Trophoblast cell (in vitro differentiated cells and primary cell): ENCODE results near the gene TSPAN32.
A peak's percentile ranks its signal among the peaks of the same experiment; 100 is the strongest.

ENCODE experiments used
- DNase-seq, 2 donors: peaks; one replicate each; pipeline ENCODE4 v3.0.0-alpha.2; 2016
- H2AFZ ChIP-seq: 2 replicates; pipeline ENCODE4 v1.6.1; 2013; ENCODE audit warnings: low read length, moderate library complexity, mild to moderate bottlenecking; ENCODE audit not compliant: insufficient read depth, poor library complexity
- H2AK5ac ChIP-seq: 2 replicates; pipeline ENCODE4 v1.6.1; 2013; ENCODE audit warnings: mild to moderate bottlenecking, low read length
- H2BK120ac ChIP-seq: 2 replicates; pipeline ENCODE4 v1.6.1; 2013; ENCODE audit warnings: low read length, mild to moderate bottlenecking, moderate library complexity; ENCODE audit not compliant: insufficient read depth, poor library complexity
- H2BK12ac ChIP-seq: 2 replicates; pipeline ENCODE4 v1.6.1; 2013; ENCODE audit warnings: mild to moderate bottlenecking, low read length, moderate library complexity
- H2BK5ac ChIP-seq: 2 replicates; pipeline ENCODE4 v1.6.1; 2013; ENCODE audit warnings: low read length, low read depth, moderate library complexity, mild to moderate bottlenecking; ENCODE audit not compliant: poor library complexity
- H3K14ac ChIP-seq: 2 replicates; pipeline ENCODE4 v1.6.1; 2013; ENCODE audit warnings: mild to moderate bottlenecking, low read length
- H3K18ac ChIP-seq: 2 replicates; pipeline ENCODE4 v1.6.1; 2013; ENCODE audit warnings: mild to moderate bottlenecking, low read length
- H3K23ac ChIP-seq: 2 replicates; pipeline ENCODE4 v1.6.1; 2013; ENCODE audit warnings: low read length
- H3K27ac ChIP-seq: 2 replicates; pipeline ENCODE4 v1.5.1; 2013; ENCODE audit warnings: low read depth, mild to moderate bottlenecking, inconsistent platforms, low read length, moderate library complexity
- H3K27me3 ChIP-seq: 2 replicates; pipeline ENCODE4 v1.6.1; 2013; ENCODE audit warnings: inconsistent platforms, mild to moderate bottlenecking, low read length, moderate library complexity; ENCODE audit not compliant: insufficient read depth
- H3K36me3 ChIP-seq, 2 experiments: 1 replicate in 1 of 2; 2 replicates in 1 of 2; pipeline ENCODE4 v1.6.1; 2013; ENCODE audit warnings: low read length in 2 of 2, mild to moderate bottlenecking in 2 of 2, moderate library complexity in 1 of 2; ENCODE audit not compliant: insufficient read depth in 2 of 2, control insufficient read depth in 1 of 2
- H3K4ac ChIP-seq: 2 replicates; pipeline ENCODE4 v1.6.1; 2013; ENCODE audit warnings: low read depth, mild to moderate bottlenecking, low read length, moderate library complexity
- H3K4me1 ChIP-seq, 2 experiments: 1 replicate in 1 of 2; 2 replicates in 1 of 2; pipeline ENCODE4 v1.6.1; 2013; ENCODE audit warnings: low read length in 2 of 2, mild to moderate bottlenecking in 2 of 2, moderate library complexity in 1 of 2; ENCODE audit not compliant: insufficient read depth in 2 of 2, control insufficient read depth in 1 of 2
- H3K4me2 ChIP-seq: 2 replicates; pipeline ENCODE4 v1.6.1; 2013; ENCODE audit warnings: inconsistent platforms, mild to moderate bottlenecking, low read length, moderate library complexity
- H3K4me3 ChIP-seq: 2 replicates; pipeline ENCODE4 v1.5.1; 2013; ENCODE audit warnings: mild to moderate bottlenecking, low read depth, low read length, inconsistent platforms
- H3K79me1 ChIP-seq: one replicate; pipeline ENCODE4 v1.6.1; 2013; ENCODE audit warnings: low read length
- H3K79me2 ChIP-seq: 2 replicates; pipeline ENCODE4 v1.6.1; 2013; ENCODE audit warnings: low read length, mild to moderate bottlenecking; ENCODE audit not compliant: control insufficient read depth, insufficient read depth, poor library complexity
- H3K9ac ChIP-seq: 2 replicates; pipeline ENCODE4 v1.6.1; 2013; ENCODE audit warnings: mild to moderate bottlenecking, low read length
- H3K9me3 ChIP-seq: 2 replicates; pipeline ENCODE4 v1.6.1; 2013; ENCODE audit warnings: low read depth, mild to moderate bottlenecking, control low read depth, inconsistent platforms, low read length; ENCODE audit not compliant: insufficient read depth
- H4K12ac ChIP-seq: 2 replicates; pipeline ENCODE4 v1.6.1; 2013; ENCODE audit warnings: low read depth, mild to moderate bottlenecking, low read length, moderate library complexity
- H4K8ac ChIP-seq: 2 replicates; pipeline ENCODE4 v1.6.1; 2013; ENCODE audit warnings: low read depth, mild to moderate bottlenecking, low read length, moderate library complexity
- H4K91ac ChIP-seq: one replicate; pipeline ENCODE4 v1.6.1; 2013; ENCODE audit warnings: low read depth, mild to moderate bottlenecking, low read length, moderate library complexity
- WGBS: extraction: QIAGEN DNeasy Blood & Tissue Kit; methylation state at CpG from one replicate; pipeline ENCODE4 v1.1.7; 2013; ENCODE audit warnings: missing lambda C conversion rate; ENCODE audit not compliant: insufficient read length, insufficient coverage; ENCODE audit errors: extremely low coverage; 5-methylcytosine and 5-hydroxymethylcytosine counted together

Gene TSPAN32

DNA sequence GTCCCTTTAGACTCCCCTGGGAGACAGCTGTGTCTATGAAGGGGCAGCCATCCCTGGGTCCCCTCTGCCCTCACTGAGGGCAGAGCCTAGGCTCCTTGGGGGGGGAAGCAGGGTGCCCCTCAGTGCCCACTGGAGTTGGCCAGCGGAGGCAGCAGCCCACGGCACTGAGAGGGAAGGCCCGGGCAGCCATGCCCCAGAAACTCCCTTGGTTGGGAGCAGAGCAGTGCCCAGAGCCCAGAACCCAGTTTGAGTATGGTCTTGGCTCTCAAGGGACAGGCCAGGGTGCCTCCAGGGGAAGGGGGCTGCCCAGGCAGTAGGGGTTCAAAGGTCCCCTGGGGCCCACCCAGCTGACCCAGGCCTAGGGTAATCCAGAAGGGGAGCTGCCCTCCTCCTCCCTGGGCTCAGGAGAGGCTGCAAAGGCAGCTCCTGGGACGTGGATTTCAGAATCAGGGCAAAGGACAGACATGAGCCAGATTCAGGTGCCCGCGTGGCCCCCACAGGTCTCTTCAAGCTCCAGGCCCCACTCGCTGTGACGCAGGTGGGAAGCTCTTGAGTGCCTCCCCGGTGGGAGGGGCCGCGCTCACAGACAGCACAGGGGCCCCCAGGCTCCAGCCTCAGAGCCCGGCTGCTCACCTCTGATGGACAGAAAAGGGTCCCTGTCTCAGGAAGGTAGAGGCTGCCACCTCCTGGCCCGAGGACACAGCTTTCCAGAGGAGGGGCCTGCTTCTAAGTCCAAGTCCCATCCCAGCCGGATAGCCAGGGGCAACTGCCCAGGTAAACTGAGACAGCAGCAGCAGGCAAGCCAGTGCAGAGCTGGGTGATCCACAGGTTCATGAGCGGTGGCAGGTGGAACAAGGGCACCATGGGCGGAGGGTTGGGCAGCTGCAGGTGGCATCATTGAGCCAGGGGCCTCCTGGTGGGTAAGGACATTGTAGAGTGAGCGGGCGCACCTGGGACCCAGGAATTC lies 2.7 kb upstream of the TSPAN32 start:
- H3K27me3 ChIP-seq: no peaks in the 10 kb centered on the region
- no CpG with 5 or more reads among the region's 18 CpGs for WGBS
- H3K23ac ChIP-seq: no peak overlapping the region
- H2BK5ac ChIP-seq: no peak overlapping the region
- H3K9ac ChIP-seq: no peak overlapping the region
- no peak overlapping the region for H2AFZ ChIP-seq
- no peaks in the 10 kb centered on the region for H3K79me2 ChIP-seq
- H4K12ac ChIP-seq: no peak overlapping the region
- H4K8ac ChIP-seq: no peak overlapping the region
- no peak overlapping the region for H2AK5ac ChIP-seq
- H3K18ac ChIP-seq: no peak overlapping the region
- H3K14ac ChIP-seq: no peak overlapping the region
- H3K79me1 ChIP-seq: no peaks in the 10 kb centered on the region
- no peak overlapping the region for H3K4me3 ChIP-seq
- H3K27ac ChIP-seq: no peak overlapping the region
- no peak overlapping the region for H2BK12ac ChIP-seq
- H3K4ac ChIP-seq: no peak overlapping the region
- H3K36me3 ChIP-seq: no peaks in the 10 kb centered on the region
- peak; percentile 67 to 81 for DNase-seq
- no peaks in the 10 kb centered on the region for H3K9me3 ChIP-seq
- no peaks in the 10 kb centered on the region for H3K4me1 ChIP-seq
- H3K4me2 ChIP-seq: no peak overlapping the region
- no peak overlapping the region for H2BK120ac ChIP-seq
- no peak overlapping the region for H4K91ac ChIP-seq

DNA sequence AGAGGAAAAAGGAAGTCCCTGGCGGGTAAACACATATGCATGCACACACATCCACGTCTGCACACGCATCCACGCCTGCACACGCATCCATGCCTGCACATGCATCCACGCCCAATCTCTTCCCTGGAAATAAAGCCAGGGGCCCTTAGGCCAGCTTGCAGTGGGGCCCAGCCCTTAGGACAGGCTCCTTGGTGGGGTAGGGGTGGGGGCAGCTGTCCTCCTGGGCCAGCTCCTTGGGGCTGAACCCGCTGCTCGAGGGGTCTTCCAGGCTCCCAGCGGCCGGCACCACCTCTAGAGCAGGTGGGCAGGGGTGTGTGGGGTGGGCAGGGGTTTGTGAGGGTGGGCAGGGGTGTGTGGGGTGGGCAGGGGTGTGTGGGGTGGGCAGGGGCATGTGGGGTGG lies 2.0 kb upstream of the TSPAN32 start:
- Histone ChIP-seq H3K27ac (no peak overlapping the region), H4K91ac (no peak overlapping the region), H2BK120ac (no peak overlapping the region), H4K8ac (no peak overlapping the region), H3K14ac (no peak overlapping the region), H3K4me3 (no peak overlapping the region), H3K4me2 (no peak overlapping the region), H2AFZ (no peak overlapping the region), H2AK5ac (no peak overlapping the region), H3K79me2 (no peaks in the 10 kb centered on the region), H3K9me3 (no peaks in the 10 kb centered on the region), H3K23ac (no peak overlapping the region), H2BK5ac (no peak overlapping the region), H3K79me1 (no peaks in the 10 kb centered on the region), H3K4ac (no peak overlapping the region), H3K9ac (no peak overlapping the region), H3K18ac (no peak overlapping the region), H4K12ac (no peak overlapping the region), H3K36me3 (no peaks in the 10 kb centered on the region), H3K4me1 (no peaks in the 10 kb centered on the region), H3K27me3 (no peaks in the 10 kb centered on the region), H2BK12ac (no peak overlapping the region)
- no CpG with 5 or more reads among the region's 10 CpGs for WGBS
- DNase-seq: no peak

DNA sequence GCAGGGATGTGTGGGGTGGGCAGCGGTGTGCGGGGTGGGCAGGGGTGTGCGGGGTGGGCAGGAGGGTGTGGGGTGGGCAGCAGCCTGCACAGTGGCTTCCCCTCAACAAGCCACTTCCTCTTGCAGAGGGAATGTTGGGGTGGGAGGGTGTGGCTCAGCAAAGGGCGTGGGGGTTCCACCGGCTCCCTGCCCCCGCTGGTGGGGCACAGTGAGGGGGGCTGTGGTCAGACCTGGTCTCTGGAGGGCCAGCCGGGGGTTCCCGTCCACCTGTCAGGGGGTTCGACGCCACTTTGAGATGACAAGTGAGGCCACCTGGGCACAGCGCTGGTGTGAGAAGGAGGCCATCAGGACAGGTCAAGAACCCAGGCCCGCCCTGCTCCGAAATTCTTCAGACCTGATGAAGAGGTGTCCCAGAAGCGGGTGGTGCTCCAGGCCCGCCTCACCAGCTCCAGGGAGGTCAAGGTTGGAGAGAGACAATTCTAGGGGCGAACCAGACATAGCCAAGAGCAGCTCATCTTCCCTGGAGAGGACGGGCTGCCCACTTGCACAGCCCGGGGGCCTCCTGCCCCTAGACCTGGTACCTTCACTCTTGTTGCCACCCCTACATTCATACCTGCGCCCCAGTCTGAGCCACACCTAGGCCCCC lies 1.4 kb upstream of the TSPAN32 start:
- H3K4me3 ChIP-seq: no peak overlapping the region
- no peak overlapping the region for H3K23ac ChIP-seq
- H3K36me3 ChIP-seq: no peaks in the 10 kb centered on the region
- DNase-seq: no peak
- no peak overlapping the region for H4K91ac ChIP-seq
- no peak overlapping the region for H3K4ac ChIP-seq
- H3K4me2 ChIP-seq: no peak overlapping the region
- no peak overlapping the region for H3K9ac ChIP-seq
- no peaks in the 10 kb centered on the region for H3K27me3 ChIP-seq
- H2AK5ac ChIP-seq: no peak overlapping the region
- no CpG with 5 or more reads among the region's 19 CpGs for WGBS
- H3K4me1 ChIP-seq: no peaks in the 10 kb centered on the region
- H3K79me1 ChIP-seq: no peaks in the 10 kb centered on the region
- no peak overlapping the region for H2BK120ac ChIP-seq
- H3K14ac ChIP-seq: no peak overlapping the region
- H4K8ac ChIP-seq: no peak overlapping the region
- no peak overlapping the region for H3K27ac ChIP-seq
- H3K9me3 ChIP-seq: no peaks in the 10 kb centered on the region
- H2BK12ac ChIP-seq: no peak overlapping the region
- H3K18ac ChIP-seq: no peak overlapping the region
- H3K79me2 ChIP-seq: no peaks in the 10 kb centered on the region
- no peak overlapping the region for H2AFZ ChIP-seq
- H2BK5ac ChIP-seq: no peak overlapping the region
- no peak overlapping the region for H4K12ac ChIP-seq

DNA sequence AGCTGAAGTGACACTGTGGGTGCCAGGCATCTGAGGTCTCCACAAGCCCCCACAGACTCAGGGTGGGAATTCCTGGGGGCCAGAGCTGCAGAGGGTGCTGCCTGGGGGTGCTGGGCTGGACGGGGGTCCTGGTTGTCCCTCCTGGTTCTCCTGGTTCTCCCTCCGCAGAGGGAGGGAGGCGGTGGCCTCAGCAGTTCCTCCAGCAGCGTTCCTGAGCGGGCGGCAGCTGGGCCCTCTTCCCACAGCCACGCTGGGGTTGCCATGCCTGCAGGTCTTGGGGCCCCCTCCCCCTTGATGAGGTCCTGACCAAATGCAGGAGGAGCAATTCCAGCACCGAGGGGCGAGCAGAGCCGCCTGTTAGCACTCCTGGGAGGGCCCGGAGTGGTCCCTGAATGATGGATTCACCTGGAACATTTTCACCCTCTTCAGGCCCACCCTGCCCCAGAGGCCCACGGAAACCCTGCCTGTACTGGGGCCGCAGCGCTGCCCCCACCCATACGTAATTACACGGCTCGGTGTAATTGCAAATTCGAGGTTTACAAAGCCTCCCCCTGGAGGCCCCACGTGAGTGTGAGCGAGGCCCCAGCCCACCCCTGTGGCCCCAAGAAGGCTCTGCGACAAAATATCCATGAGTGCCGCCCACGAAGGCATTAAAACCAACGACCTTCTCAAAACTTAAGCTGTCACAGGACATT lies 730 bp upstream of the TSPAN32 start:
- Histone ChIP-seq H2AFZ (no peak overlapping the region), H2BK12ac (no peak overlapping the region), H3K9me3 (peaks cover 2% of the 10 kb centered on the region), H3K79me2 (no peaks in the 10 kb centered on the region), H3K23ac (no peak overlapping the region), H3K9ac (no peak overlapping the region), H2AK5ac (no peak overlapping the region), H4K8ac (no peak overlapping the region), H3K14ac (no peak overlapping the region), H3K4ac (no peak overlapping the region), H3K36me3 (no peaks in the 10 kb centered on the region), H3K18ac (no peak overlapping the region), H3K4me1 (no peaks in the 10 kb centered on the region), H2BK5ac (no peak overlapping the region), H3K27ac (no peak overlapping the region), H3K4me2 (no peak overlapping the region), H3K27me3 (no peaks in the 10 kb centered on the region), H4K12ac (no peak overlapping the region), H3K79me1 (no peaks in the 10 kb centered on the region), H3K4me3 (no peak overlapping the region), H4K91ac (no peak overlapping the region), H2BK120ac (no peak overlapping the region)
- DNase-seq: no peak
- no CpG with 5 or more reads among the region's 24 CpGs for WGBS
